Lower leg skin (tissue), 3 donors: Measurements from ENCODE around the gene ATP11C.

Source experiments
- POLR2A ChIP-seq, 2 donors: fragments of 450-650 bp; IDR thresholded peaks; one replicate each; pipeline ENCODE4 v1.6.1; 2016 to 2017; ENCODE audit warnings: antibody characterized with exemption in 2 of 2, mild to moderate bottlenecking in 1 of 2, moderate library complexity in 1 of 2
- TF ChIP-seq, protein P1 (sequence below), 3 donors: fragments of 450-650 bp; IDR thresholded peaks; one replicate each; pipeline ENCODE4 v1.5.1; 2016; ENCODE audit warnings: antibody characterized with exemption in 3 of 3, mild to moderate bottlenecking in 3 of 3, moderate library complexity in 2 of 3

DNA sequence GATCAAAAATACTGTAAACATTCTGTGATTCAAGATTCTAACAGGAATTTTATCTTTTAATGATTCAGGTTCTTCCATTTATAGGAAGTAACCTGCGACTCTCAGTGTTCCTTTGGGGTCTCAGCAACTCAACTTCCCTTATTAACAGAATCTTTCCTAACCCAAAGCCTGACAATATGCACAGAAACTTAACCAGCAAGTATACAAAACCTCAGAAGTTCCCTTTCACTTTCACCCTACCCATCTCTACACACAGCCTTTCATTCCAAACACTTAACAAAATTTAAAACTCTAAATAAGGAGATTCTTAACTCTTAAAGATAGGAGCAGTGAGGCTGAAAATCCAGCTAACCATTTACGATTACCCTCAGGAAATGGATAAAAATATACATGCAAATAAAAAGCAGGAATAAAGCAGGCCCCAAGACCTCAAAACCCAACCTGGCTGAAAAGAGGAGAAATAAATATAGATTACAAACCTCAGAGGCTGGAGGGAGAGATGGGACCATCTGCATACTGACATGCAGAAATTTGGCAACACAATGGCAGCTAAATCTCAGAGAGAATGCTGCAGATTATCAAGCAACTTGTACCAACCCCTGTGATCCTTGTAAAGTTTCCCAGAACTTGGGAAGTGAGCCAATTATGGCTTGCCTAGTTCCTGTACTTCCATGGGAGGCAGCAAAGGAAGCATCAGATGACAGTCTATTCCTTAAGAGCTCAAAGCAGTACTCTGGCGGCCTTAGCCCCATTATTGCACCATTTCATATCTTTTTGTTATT, 101.0 kb downstream of the ATP11C start:
- TF ChIP-seq, protein P1, sequence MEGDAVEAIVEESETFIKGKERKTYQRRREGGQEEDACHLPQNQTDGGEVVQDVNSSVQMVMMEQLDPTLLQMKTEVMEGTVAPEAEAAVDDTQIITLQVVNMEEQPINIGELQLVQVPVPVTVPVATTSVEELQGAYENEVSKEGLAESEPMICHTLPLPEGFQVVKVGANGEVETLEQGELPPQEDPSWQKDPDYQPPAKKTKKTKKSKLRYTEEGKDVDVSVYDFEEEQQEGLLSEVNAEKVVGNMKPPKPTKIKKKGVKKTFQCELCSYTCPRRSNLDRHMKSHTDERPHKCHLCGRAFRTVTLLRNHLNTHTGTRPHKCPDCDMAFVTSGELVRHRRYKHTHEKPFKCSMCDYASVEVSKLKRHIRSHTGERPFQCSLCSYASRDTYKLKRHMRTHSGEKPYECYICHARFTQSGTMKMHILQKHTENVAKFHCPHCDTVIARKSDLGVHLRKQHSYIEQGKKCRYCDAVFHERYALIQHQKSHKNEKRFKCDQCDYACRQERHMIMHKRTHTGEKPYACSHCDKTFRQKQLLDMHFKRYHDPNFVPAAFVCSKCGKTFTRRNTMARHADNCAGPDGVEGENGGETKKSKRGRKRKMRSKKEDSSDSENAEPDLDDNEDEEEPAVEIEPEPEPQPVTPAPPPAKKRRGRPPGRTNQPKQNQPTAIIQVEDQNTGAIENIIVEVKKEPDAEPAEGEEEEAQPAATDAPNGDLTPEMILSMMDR (IDR thresholded peaks at IDR 0.05): no peak
- no peak for TF ChIP-seq POLR2A (IDR thresholded peaks at IDR 0.05)
